Bronchial epithelial cell (primary cell): ENCODE data around the gene DDX60. TPM values are rescaled to one million over a fixed set of nuclear protein-coding genes. Genes with fewer than 3 reads are reported as not detected.

Experiments used
- DNase-seq: peaks from one replicate; pipeline ENCODE4 v3.0.0-alpha.2; 2010; ENCODE audit warnings: low read depth
- FAIRE-seq: peaks from 2 replicates; lab custom pipeline; 2011; peaks lifted over from hg19 to GRCh38; lab: Jason Lieb, UNC
- H3K27me3 ChIP-seq: 2 replicates; pipeline ENCODE4 v1.5.1; 2011; ENCODE audit warnings: low read length; ENCODE audit not compliant: control insufficient read depth, insufficient read depth
- H3K36me3 ChIP-seq: 2 replicates; pipeline ENCODE4 v1.5.1; 2011; ENCODE audit warnings: low read length; ENCODE audit not compliant: control insufficient read depth, insufficient read depth
- H3K4me3 ChIP-seq: 2 replicates; pipeline ENCODE4 v1.5.1; 2011; ENCODE audit warnings: mild to moderate bottlenecking, low read depth, low read length, control low read depth
- total RNA-seq: library from RNA; depleted of rRNA; stranded (reverse); fragments of >200 nt; gene quantifications from 2 replicates; pipeline ENCODE4 v1.2.1, GENCODE V29; 2014
- TF ChIP-seq, protein P1 (sequence below): IDR thresholded peaks from 2 replicates; pipeline ENCODE4 v1.5.1; 2011; ENCODE audit warnings: mild to moderate bottlenecking, moderate library complexity, low read length, control low read depth, inconsistent platforms; ENCODE audit not compliant: insufficient read depth, severe bottlenecking

Gene DDX60
- 2.8 and 2.9 TPM in 2 replicates for total RNA-seq

DNA sequence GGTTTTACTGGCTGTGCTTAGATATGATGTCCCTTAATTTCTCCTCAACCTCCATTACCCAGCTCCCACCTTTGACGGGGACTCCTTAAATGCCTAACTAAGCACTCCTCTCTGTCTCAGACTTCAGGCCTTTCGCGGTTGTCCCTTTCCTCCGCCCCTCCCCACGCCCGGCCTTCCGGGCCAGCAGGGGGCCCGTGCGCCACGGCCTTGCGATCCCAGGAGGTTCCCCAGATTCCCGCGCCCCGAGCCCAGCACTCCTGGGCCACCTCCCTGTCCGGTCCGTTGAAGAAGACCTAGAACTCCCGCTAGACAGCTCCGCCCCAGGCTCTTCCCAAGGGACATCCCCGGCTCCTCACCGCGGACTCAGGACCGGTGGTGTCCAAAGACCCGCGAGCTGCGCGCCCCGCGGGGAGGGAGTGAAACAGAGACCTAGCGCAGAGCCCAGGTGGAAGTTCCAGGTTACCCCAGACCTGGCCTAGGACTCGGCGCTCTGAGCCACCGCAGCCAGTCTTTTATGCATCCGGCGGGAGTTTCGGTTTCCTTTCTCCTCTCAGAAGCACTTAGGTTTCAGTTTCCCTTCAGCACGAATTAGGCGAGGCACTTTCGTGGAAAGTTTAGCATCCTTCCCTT is at the start of gene DDX60:
DDX60 (minus strand) TSS at position 487 of the 630 bp plus-strand sequence. CDS start 7,493 bp downstream, outside the sequence.
- peak within 1 kb of the TSS; percentile 75 for H3K4me3 ChIP-seq
- TF ChIP-seq, protein P1, sequence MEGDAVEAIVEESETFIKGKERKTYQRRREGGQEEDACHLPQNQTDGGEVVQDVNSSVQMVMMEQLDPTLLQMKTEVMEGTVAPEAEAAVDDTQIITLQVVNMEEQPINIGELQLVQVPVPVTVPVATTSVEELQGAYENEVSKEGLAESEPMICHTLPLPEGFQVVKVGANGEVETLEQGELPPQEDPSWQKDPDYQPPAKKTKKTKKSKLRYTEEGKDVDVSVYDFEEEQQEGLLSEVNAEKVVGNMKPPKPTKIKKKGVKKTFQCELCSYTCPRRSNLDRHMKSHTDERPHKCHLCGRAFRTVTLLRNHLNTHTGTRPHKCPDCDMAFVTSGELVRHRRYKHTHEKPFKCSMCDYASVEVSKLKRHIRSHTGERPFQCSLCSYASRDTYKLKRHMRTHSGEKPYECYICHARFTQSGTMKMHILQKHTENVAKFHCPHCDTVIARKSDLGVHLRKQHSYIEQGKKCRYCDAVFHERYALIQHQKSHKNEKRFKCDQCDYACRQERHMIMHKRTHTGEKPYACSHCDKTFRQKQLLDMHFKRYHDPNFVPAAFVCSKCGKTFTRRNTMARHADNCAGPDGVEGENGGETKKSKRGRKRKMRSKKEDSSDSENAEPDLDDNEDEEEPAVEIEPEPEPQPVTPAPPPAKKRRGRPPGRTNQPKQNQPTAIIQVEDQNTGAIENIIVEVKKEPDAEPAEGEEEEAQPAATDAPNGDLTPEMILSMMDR: peak; percentile 67
- H3K27me3 ChIP-seq: no peaks in the 10 kb centered on the region
- DNase-seq (peak; percentile 72), FAIRE-seq (peak; percentile 66)
- H3K36me3 ChIP-seq: no peaks in the 10 kb centered on the region

DNA sequence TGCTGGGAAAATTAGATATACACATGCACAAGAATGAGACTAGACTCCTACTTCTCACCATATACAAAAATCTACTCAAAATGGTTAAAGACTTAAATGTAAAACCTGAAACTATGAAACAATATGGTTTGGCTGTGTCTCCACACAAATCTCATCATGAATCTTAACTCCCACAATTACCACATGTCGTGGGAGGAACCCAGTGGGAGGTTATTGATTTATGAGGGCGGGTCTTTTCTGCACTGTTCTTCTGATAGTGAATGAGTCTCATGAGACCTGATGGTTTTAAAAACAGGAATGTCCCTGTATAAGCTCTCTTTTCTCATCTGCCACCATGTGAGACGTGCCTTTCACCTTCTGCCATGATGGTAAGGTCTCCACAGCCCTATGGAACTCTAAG is 48.5 kb upstream of the DDX60 start:
- FAIRE-seq (no peak), DNase-seq (no peak)

GRCh38 chr4:168362025-168362401 is 43.5 kb upstream of the DDX60 start:
- TF ChIP-seq, protein P1: no peak
- Histone ChIP-seq H3K36me3 (no peaks in the 10 kb centered on the region), H3K4me3 (no peak overlapping the region), H3K27me3 (no peaks in the 10 kb centered on the region)
- DNase-seq (no peak), FAIRE-seq (no peak)

More for the DNA sequence above, 48.5 kb upstream of the DDX60 start:
- Histone ChIP-seq H3K27me3 (no peaks in the 10 kb centered on the region), H3K36me3 (no peaks in the 10 kb centered on the region), H3K4me3 (no peak overlapping the region)
- TF ChIP-seq, protein P1: no peak

DNA sequence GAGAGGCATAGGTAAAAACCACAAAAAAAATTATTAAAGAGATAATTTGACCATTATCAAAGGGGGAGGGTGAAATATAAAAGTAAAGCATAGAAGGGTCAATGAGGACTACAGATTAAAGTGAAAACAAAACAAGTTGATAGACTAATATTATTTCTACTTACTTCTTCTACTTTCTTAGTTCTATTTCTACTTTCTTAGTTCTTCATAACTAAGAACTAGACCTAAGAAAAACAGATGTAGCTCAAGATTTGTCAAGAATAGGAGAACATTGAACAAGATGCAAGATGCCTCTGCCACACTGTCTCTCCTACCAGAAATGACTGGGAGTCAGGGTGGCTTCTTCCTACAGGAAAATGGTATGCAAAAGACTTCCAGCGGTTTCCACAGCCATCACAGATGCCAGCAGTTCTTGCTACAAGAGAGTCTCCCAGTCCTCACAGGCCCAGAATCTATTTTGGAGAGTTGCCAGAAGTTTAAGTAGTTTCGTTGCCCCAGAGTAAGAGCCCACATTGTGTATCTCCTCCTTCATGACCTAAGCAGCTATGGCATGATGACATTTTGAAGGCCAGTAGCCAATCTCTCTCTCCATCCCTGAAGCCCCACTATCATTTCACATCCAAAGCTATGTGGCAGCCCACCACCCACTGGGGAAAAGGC is 42.9 kb upstream of the DDX60 start:
- no peak overlapping the region for H3K4me3 ChIP-seq
- TF ChIP-seq, protein P1: no peak
- DNase-seq (no peak), FAIRE-seq (peak; percentile 84)
- H3K27me3 ChIP-seq: no peaks in the 10 kb centered on the region
- no peaks in the 10 kb centered on the region for H3K36me3 ChIP-seq

DNA sequence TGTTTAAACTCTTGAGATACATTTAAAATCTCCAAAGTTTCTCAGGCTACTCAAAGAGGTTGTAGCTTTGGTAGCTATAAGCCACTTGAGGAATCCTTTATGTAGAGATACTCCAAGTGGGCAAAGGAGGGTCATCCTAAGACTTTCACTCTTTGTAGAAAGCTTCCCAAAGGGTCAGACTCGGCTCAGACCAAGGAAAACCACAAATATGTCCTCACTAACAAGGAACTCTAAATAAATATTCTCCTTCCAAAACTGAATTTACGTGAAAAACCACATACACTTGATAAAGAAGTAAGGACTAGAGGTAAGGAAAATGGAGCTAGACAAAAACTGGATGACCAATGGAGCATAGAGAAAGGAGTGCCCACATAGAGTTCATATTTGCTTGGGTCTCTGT is 41.7 kb upstream of the DDX60 start:
- TF ChIP-seq, protein P1: no peak
- Histone ChIP-seq H3K4me3 (no peak overlapping the region), H3K36me3 (no peaks in the 10 kb centered on the region), H3K27me3 (no peaks in the 10 kb centered on the region)
- DNase-seq (no peak), FAIRE-seq (no peak)
